Measurements from ENCODE around the gene ZNF746. TPM values are rescaled to one million over a fixed set of nuclear protein-coding genes. Genes with fewer than 3 reads are reported as not detected.
A peak's percentile ranks its signal among the peaks of the same experiment; 100 is the strongest.

Gene ZNF746
- 10 to 100 TPM; 23.5 to 27.5 (median 23.7) TPM for total RNA-seq

GRCh38 chr7:149497467-149498261, at the start of gene ZNF746:
Gene ZNF746 (minus strand): TSS chr7:149497809. CDS start chr7:149497536, 273 bp downstream.
- no peak for TF ChIP-seq POLR2A (IDR thresholded peaks at IDR 0.05)
- no peak for TF ChIP-seq POLR2AphosphoS5 (IDR thresholded peaks at IDR 0.05)
- TF ChIP-seq CTCF (IDR thresholded peaks at IDR 0.05), result peak in 1 of 3 donors; percentile 82
- intact Hi-C loops (cut with DNase I; ENCODE audit: low total_unique reads), result no loop called here
- peak in 1 of 2 donors; percentile 55 for DNase-seq (ENCODE audit: low spot score in 2 of 2)
- Histone ChIP-seq H3K4me1 (peaks cover 0 to 6% of the 10 kb centered on the region in 2 donors), H3K36me3 (no peaks in the 10 kb centered on the region), H3K9me3 (no peaks in the 10 kb centered on the region), H3K4me3 (peak within 1 kb of the TSS; percentile 72 to 98 (median 75)), H3K27me3 (no peaks in the 10 kb centered on the region), H3K27ac (peak within 1 kb of the TSS; percentile 88 to 97)

- no peak overlapping the region for H3K27ac ChIP-seq
- peaks cover 15% of the 10 kb centered on the region for H3K36me3 ChIP-seq
- no peaks in the 10 kb centered on the region for H3K27me3 ChIP-seq
- H3K4me1 ChIP-seq, result no peaks in the 10 kb centered on the region
- no peak for DNase-seq (ENCODE audit: low spot score in 2 of 2)
- intact Hi-C loops (cut with DNase I; ENCODE audit: low total_unique reads), result no loop called here
- peaks cover 0 to 1% of the 10 kb centered on the region in 2 donors for H3K9me3 ChIP-seq
- TF ChIP-seq CTCF (IDR thresholded peaks at IDR 0.05) (no peak), POLR2AphosphoS5 (IDR thresholded peaks at IDR 0.05) (no peak), POLR2A (IDR thresholded peaks at IDR 0.05) (no peak)
- no peak overlapping the region for H3K4me3 ChIP-seq
These were observed 49.5 kb upstream of the ZNF746 start for GRCh38 chr7:149547126-149547525.

GRCh38 chr7:149546331-149546730, 48.7 kb upstream of the ZNF746 start:
- H3K9me3 ChIP-seq, result peaks cover 0 to 9% of the 10 kb centered on the region in 2 donors
- no peak for DNase-seq (ENCODE audit: low spot score in 2 of 2)
- intact Hi-C loops (cut with DNase I; ENCODE audit: low total_unique reads), result no loop called here
- peaks cover 15% of the 10 kb centered on the region for H3K36me3 ChIP-seq
- no peak overlapping the region for H3K4me3 ChIP-seq
- no peaks in the 10 kb centered on the region for H3K4me1 ChIP-seq
- H3K27ac ChIP-seq, result no peak overlapping the region
- no peaks in the 10 kb centered on the region for H3K27me3 ChIP-seq
- TF ChIP-seq CTCF (IDR thresholded peaks at IDR 0.05) (no peak), POLR2AphosphoS5 (IDR thresholded peaks at IDR 0.05) (no peak), POLR2A (IDR thresholded peaks at IDR 0.05) (no peak)

- H3K4me1 ChIP-seq, result no peaks in the 10 kb centered on the region
- peaks cover 3% of the 10 kb centered on the region for H3K36me3 ChIP-seq
- no peak overlapping the region for H3K27ac ChIP-seq
- H3K9me3 ChIP-seq, result peaks cover 7 to 24% of the 10 kb centered on the region in 2 donors
- TF ChIP-seq POLR2A (IDR thresholded peaks at IDR 0.05), result no peak
- no peak for TF ChIP-seq CTCF (IDR thresholded peaks at IDR 0.05)
- no peak for TF ChIP-seq POLR2AphosphoS5 (IDR thresholded peaks at IDR 0.05)
- DNase-seq (ENCODE audit: low spot score in 2 of 2), result no peak
- no peaks in the 10 kb centered on the region for H3K27me3 ChIP-seq
- intact Hi-C loops (cut with DNase I; ENCODE audit: low total_unique reads), result no loop called here
- no peak overlapping the region for H3K4me3 ChIP-seq
These were observed 46.4 kb upstream of the ZNF746 start for GRCh38 chr7:149544028-149544427.

- DNase-seq (ENCODE audit: low spot score in 2 of 2), result no peak
- TF ChIP-seq POLR2A (IDR thresholded peaks at IDR 0.05) (no peak), CTCF (IDR thresholded peaks at IDR 0.05) (no peak), POLR2AphosphoS5 (IDR thresholded peaks at IDR 0.05) (no peak)
- Histone ChIP-seq H3K9me3 (peaks cover 57 to 85% of the 10 kb centered on the region in 2 donors), H3K27ac (no peak overlapping the region), H3K4me1 (no peaks in the 10 kb centered on the region), H3K27me3 (no peaks in the 10 kb centered on the region), H3K4me3 (no peak overlapping the region), H3K36me3 (no peaks in the 10 kb centered on the region)
- intact Hi-C loops (cut with DNase I; ENCODE audit: low total_unique reads), result no loop called here
These were observed 35.0 kb upstream of the ZNF746 start for GRCh38 chr7:149532654-149533053.

All from breast epithelium (tissue), 4 donors.